ENCODE results near the gene CRADD. TPM values are rescaled to one million over a fixed set of nuclear protein-coding genes. Genes with fewer than 3 reads are reported as not detected.

The CRADD gene
- total RNA-seq, 4 donors from 2014 or later, result 43.7 to 76.1 (median 51.0) TPM

GRCh38 chr12:93783832-93784231 lies 106.7 kb downstream of the CRADD start:
- H3K4me1 ChIP-seq, result peaks cover 40 to 54% of the 10 kb centered on the region in 2 donors
- intact Hi-C loops (cut with DNase I), result no loop called here

DNA sequence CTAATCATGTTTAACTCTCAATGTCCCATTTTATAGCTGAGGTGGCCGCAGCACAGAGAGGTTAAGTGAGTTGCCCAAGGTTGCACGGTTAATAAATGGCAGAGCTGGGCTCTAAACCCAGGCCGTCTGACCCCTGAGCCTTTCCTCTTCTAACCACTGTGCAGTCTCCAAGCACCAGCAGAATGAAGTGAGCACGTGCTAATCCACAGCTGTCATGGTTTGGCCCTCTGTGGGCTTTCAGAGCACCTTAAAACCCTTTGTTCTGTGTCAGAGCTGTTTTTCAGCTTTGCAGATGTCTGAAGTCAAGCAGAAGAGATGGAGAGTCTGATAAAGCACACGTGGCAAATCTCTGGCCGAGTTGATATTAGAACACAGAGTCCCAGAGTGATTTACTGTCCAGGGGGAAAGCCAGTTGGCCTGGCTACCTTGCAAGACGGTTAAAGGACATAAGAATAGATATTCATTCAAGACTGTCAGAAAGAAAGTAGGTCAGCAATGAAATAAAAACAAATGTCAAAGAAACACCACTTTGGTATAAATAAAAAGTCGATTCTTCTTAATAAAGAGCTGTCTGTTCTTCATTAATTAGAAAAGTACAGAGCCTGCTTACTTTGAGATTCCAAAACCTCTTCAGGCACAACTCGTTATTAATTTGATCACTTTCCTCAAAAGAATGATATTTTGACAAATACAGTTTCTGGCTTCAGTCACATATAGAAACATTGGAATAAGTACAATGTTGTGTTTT lies 107.3 kb downstream of the CRADD start:
- TF ChIP-seq, protein P1, sequence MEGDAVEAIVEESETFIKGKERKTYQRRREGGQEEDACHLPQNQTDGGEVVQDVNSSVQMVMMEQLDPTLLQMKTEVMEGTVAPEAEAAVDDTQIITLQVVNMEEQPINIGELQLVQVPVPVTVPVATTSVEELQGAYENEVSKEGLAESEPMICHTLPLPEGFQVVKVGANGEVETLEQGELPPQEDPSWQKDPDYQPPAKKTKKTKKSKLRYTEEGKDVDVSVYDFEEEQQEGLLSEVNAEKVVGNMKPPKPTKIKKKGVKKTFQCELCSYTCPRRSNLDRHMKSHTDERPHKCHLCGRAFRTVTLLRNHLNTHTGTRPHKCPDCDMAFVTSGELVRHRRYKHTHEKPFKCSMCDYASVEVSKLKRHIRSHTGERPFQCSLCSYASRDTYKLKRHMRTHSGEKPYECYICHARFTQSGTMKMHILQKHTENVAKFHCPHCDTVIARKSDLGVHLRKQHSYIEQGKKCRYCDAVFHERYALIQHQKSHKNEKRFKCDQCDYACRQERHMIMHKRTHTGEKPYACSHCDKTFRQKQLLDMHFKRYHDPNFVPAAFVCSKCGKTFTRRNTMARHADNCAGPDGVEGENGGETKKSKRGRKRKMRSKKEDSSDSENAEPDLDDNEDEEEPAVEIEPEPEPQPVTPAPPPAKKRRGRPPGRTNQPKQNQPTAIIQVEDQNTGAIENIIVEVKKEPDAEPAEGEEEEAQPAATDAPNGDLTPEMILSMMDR (IDR thresholded peaks at IDR 0.05), result no peak
- peak in 1 of 2 donors; percentile 18 for TF ChIP-seq POLR2A (IDR thresholded peaks at IDR 0.05)
- Histone ChIP-seq H3K4me3 (replicated peaks in 1 of 3) (no peak overlapping the region), H3K27me3 (no peaks in the 10 kb centered on the region), H3K27ac (peak overlapping the region; percentile 57 to 83 (median 82)), H3K36me3 (no peaks in the 10 kb centered on the region), H3K4me1 (peaks cover 35 to 48% of the 10 kb centered on the region in 2 donors), H3K9me3 (no peaks in the 10 kb centered on the region)
- DNase-seq, result peak; percentile 65 to 67
- intact Hi-C loops (cut with DNase I), result no loop called here
- 38 to 46% methylated on average over 9 of the region's 9 CpGs for WGBS, 2 donors

More at GRCh38 chr12:93783832-93784231, 106.7 kb downstream of the CRADD start:
- 74 to 77% methylated on average over 9 of the region's 9 CpGs for WGBS, 2 donors
- H3K9me3 ChIP-seq, result no peaks in the 10 kb centered on the region
- DNase-seq, result no peak
- no peaks in the 10 kb centered on the region for H3K36me3 ChIP-seq
- peak overlapping the region; percentile 57 to 83 (median 82) for H3K27ac ChIP-seq
- H3K4me3 ChIP-seq (replicated peaks in 1 of 3), result no peak overlapping the region
- no peaks in the 10 kb centered on the region for H3K27me3 ChIP-seq
- TF ChIP-seq, protein P1 (IDR thresholded peaks at IDR 0.05), result no peak
- no peak for TF ChIP-seq POLR2A (IDR thresholded peaks at IDR 0.05)

- Histone ChIP-seq H3K4me1 (peaks cover 25 to 46% of the 10 kb centered on the region in 2 donors), H3K27me3 (no peaks in the 10 kb centered on the region), H3K27ac (peak overlapping the region; percentile 57 to 83 (median 82)), H3K9me3 (no peaks in the 10 kb centered on the region), H3K4me3 (replicated peaks in 1 of 3) (no peak overlapping the region), H3K36me3 (no peaks in the 10 kb centered on the region)
- intact Hi-C loops (cut with DNase I), result no loop called here
- TF ChIP-seq, protein P1 (IDR thresholded peaks at IDR 0.05), result no peak
- TF ChIP-seq POLR2A (IDR thresholded peaks at IDR 0.05), result no peak
- WGBS, 2 donors, result 55 to 60% methylated on average over 8 of the region's 8 CpGs
- peak; percentile 53 to 56 for DNase-seq
Observed at GRCh38 chr12:93785249-93786010, 108.3 kb downstream of the CRADD start.

DNA sequence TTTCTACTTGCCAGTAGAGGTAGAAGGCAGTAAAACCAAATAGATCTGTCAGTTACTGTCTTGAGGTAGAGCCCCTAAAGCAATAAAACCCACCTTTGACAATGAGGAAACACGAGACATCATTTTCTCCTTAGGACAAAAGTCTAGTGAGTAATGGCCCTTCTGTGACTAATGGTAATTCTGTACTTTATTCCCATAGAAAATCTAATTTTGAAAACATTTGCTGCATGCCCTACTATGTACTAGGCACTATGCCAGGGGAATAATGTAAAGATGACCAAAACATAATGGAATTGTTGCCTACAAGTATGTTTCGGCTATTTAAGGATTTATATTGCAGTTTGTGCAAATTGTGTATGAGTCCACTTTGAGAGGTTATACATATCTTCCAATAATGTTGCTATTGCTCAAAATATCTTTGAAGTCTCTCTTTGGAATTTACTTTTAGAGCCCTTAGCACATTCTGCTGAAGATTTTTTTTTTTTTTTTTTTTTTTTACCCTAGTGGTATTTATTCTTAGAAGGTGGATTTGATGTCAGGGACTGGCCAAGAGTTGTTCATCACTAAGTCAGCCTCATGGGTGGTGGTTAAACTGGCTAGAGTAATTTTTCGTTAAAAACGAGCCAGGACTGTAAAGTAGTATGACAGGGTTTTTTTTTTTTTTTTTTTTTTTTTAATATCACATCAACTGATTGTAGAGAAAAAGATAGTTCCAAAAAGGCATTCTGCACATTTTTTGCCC lies 109.7 kb downstream of the CRADD start:
- Histone ChIP-seq H3K9me3 (no peaks in the 10 kb centered on the region), H3K4me3 (replicated peaks in 1 of 3) (no peak overlapping the region), H3K36me3 (no peaks in the 10 kb centered on the region), H3K27me3 (no peaks in the 10 kb centered on the region), H3K27ac (peak overlapping the region in 2 of 3 donors; percentile 82 to 83), H3K4me1 (peaks cover 25 to 46% of the 10 kb centered on the region in 2 donors)
- DNase-seq, result no peak
- intact Hi-C loops (cut with DNase I), result no loop called here
- WGBS, 2 donors, result 87 to 90% methylated on average over 4 of the region's 4 CpGs
- no peak for TF ChIP-seq POLR2A (IDR thresholded peaks at IDR 0.05)
- TF ChIP-seq, protein P1 (IDR thresholded peaks at IDR 0.05), result no peak

Measured in thyroid gland (tissue), 4 donors.